PC-3 (cell line): ENCODE measurements around the gene FTO. TPM values are rescaled to one million over a fixed set of nuclear protein-coding genes. Genes with fewer than 3 reads are reported as not detected.

ENCODE experiments used
- ATAC-seq: fragments of 200-7000 bp; cut with Tn5 transposase; 2 replicates; pipeline ENCODE4 v1.9.1; 2020; ENCODE audit warnings: mild to moderate bottlenecking, moderate library complexity
- BruUV-seq: library from RNA; stranded (reverse); fragments of 400-500 nt; replicated peaks from 2 replicates; lab custom pipeline; 2021; lab: Mats Ljungman, UMichigan
- CTCF ChIA-PET: fragments of 300-600 bp; sonication (Branson Sonifier 250); formaldehyde crosslinking; loops from one replicate; lab custom pipeline; 2022; ENCODE audit warnings: antibody characterized with exemption; lab: Charles Lee
- POLR2A ChIA-PET: fragments of 300-600 bp; sonication (Branson Sonifier 250); formaldehyde crosslinking; loops from one replicate; lab custom pipeline; 2022; ENCODE audit warnings: antibody characterized with exemption; ENCODE audit not compliant: unreplicated experiment; lab: Charles Lee
- DNase-seq: peaks from one replicate; pipeline ENCODE4 v3.0.0-alpha.2; 2015
- H2AFZ ChIP-seq: fragments of 300-600 bp; sonication (generic); 2 replicates; pipeline ENCODE4 v1.6.0; 2016; ENCODE audit warnings: antibody characterized with exemption, low read length
- H3F3A ChIP-seq: fragments of 300-600 bp; sonication (generic); one replicate; pipeline ENCODE4 v1.6.0; 2017; ENCODE audit warnings: antibody characterized with exemption, low read length, control low read depth, mild to moderate bottlenecking; ENCODE audit not compliant: unreplicated experiment
- H3K27ac ChIP-seq: fragments of 300-600 bp; sonication (generic); 2 replicates; pipeline ENCODE4 v1.5.1; 2016; ENCODE audit warnings: mild to moderate bottlenecking, low read length
- H3K27me3 ChIP-seq: fragments of 300-600 bp; sonication (generic); 2 replicates; pipeline ENCODE4 v1.6.1; 2016; ENCODE audit warnings: low read length, mixed read lengths
- H3K36me3 ChIP-seq: fragments of 300-600 bp; sonication (generic); 2 replicates; pipeline ENCODE4 v1.6.1; 2016; ENCODE audit warnings: low read depth, mixed run types, low read length, mixed read lengths
- H3K4me1 ChIP-seq: fragments of 300-600 bp; sonication (generic); 2 replicates; pipeline ENCODE4 v1.5.1; 2016; ENCODE audit warnings: low read length; ENCODE audit not compliant: insufficient read depth
- H3K4me2 ChIP-seq: fragments of 300-600 bp; sonication (generic); 2 replicates; pipeline ENCODE4 v1.6.0; 2016; ENCODE audit warnings: low read length
- H3K4me3 ChIP-seq: fragments of 300-600 bp; sonication (generic); 2 replicates; pipeline ENCODE4 v1.5.1; 2016; ENCODE audit warnings: mild to moderate bottlenecking, low read length, mixed read lengths
- H3K79me2 ChIP-seq: fragments of 300-600 bp; sonication (generic); 2 replicates; pipeline ENCODE4 v1.6.1; 2017; ENCODE audit warnings: low read length, mixed read lengths
- H3K9ac ChIP-seq: fragments of 300-600 bp; sonication (generic); 2 replicates; pipeline ENCODE4 v1.6.0; 2016; ENCODE audit warnings: mild to moderate bottlenecking, low read length
- H3K9me2 ChIP-seq: fragments of 300-600 bp; sonication (generic); replicated peaks from 2 replicates; pipeline ENCODE4 v1.6.1; 2016; ENCODE audit warnings: mixed run types, low read length, mixed read lengths
- H3K9me3 ChIP-seq: fragments of 300-600 bp; sonication (generic); 2 replicates; pipeline ENCODE4 v1.6.1; 2016; ENCODE audit warnings: low read length, mixed read lengths
- H4K20me1 ChIP-seq: fragments of 300-600 bp; sonication (generic); 2 replicates; pipeline ENCODE4 v1.6.1; 2016; ENCODE audit warnings: low read length, mixed read lengths
- CTCF ChIP-seq: fragments of 300-600 bp; sonication (generic); conservative IDR thresholded peaks from 2 replicates; pipeline ENCODE4 v1.5.1; 2017; ENCODE audit warnings: antibody characterized with exemption, low read depth, mild to moderate bottlenecking, low read length
- EZH2 ChIP-seq: fragments of 300-600 bp; sonication (generic); IDR thresholded peaks from one replicate; pipeline ENCODE4 v1.6.1; 2017; ENCODE audit warnings: antibody characterized with exemption, mild to moderate bottlenecking, low read length; ENCODE audit not compliant: unreplicated experiment
- EZH2phosphoT487 ChIP-seq: fragments of 300-600 bp; sonication (generic); IDR thresholded peaks from 2 replicates; pipeline ENCODE4 v1.6.1; 2018; ENCODE audit warnings: mild to moderate bottlenecking, antibody characterized with exemption, low read length, borderline replicate concordance
- intact Hi-C: fragments of 100-400 bp; cut with micrococcal nuclease; formaldehyde crosslinking; loops from 2 replicates; pipeline ENCODE4 v1.9.0; 2023
- total RNA-seq: library from RNA; depleted of rRNA; stranded (reverse); fragments of >200 nt; gene quantifications from 2 replicates; pipeline ENCODE4 v1.2.3, GENCODE V29; 2014

Gene FTO
- total RNA-seq, 1 experiment from 2014 or later: 27.0 TPM

- Histone ChIP-seq H3K4me1 (peaks cover 54% of the 10 kb centered on the region), H3K79me2 (peaks cover 74% of the 10 kb centered on the region), H3K36me3 (no peaks in the 10 kb centered on the region), H3K9me3 (no peaks in the 10 kb centered on the region), H3K4me2 (peak overlapping the region; percentile 79), H2AFZ (no peak overlapping the region), H3K4me3 (peak overlapping the region; percentile 55; the same call in 1 of the 2 replicates), H3F3A (no peaks in the 10 kb centered on the region), H3K9ac (peak overlapping the region; percentile 34), H3K27ac (peak overlapping the region; percentile 87), H3K9me2 (no peaks in the 10 kb centered on the region), H4K20me1 (no peaks in the 10 kb centered on the region), H3K27me3 (no peaks in the 10 kb centered on the region)
- no peak for DNase-seq
- no TSS peak for BruUV-seq
- CTCF ChIA-PET: interaction anchor here (0.6 to 1.1 kb wide), 2 partner anchors 115 to 226 kb away, joined by 3 to 5 read pairs; no protein-coding TSS in a partner anchor
- POLR2A ChIA-PET: interaction anchor here (0.6 kb wide), 1 partner anchor 68 kb away, joined by 3 read pairs; no protein-coding TSS in a partner anchor
- TF ChIP-seq EZH2 (no peak), CTCF (no peak), EZH2phosphoT487 (no peak)
- intact Hi-C loops: loop anchor here (10.0 kb wide), 2 partner anchors 310 to 1690 kb away; no protein-coding TSS in a partner anchor
- ATAC-seq: no peak
Measured at GRCh38 chr16:53775106-53775820, 71.3 kb downstream of the FTO start.

- Histone ChIP-seq H2AFZ (0 out of 2 replicates have a peak overlapping the region, but pooled peaks have one; percentile 46), H3K27me3 (no peaks in the 10 kb centered on the region), H3K9me3 (no peaks in the 10 kb centered on the region), H3K36me3 (no peaks in the 10 kb centered on the region), H3K79me2 (peaks cover 77% of the 10 kb centered on the region), H3F3A (no peaks in the 10 kb centered on the region), H3K4me3 (peak overlapping the region; percentile 55), H3K4me1 (peaks cover 54% of the 10 kb centered on the region), H3K27ac (peak overlapping the region; percentile 87), H4K20me1 (no peaks in the 10 kb centered on the region), H3K4me2 (peak overlapping the region; percentile 79), H3K9me2 (no peaks in the 10 kb centered on the region), H3K9ac (peak overlapping the region; percentile 34)
- ChIA-PET CTCF (interaction anchor here (0.6 to 1.1 kb wide), 2 partner anchors 114 to 226 kb away, joined by 3 to 5 read pairs; no protein-coding TSS in a partner anchor), POLR2A (interaction anchor here (0.6 to 0.7 kb wide), 3 partner anchors 9 to 304 kb away, joined by 3 read pairs; no protein-coding TSS in a partner anchor)
- ATAC-seq: peak; percentile 79
- peak; percentile 89 for DNase-seq
- no TSS peak for BruUV-seq
- intact Hi-C loops: loop anchor here (10.0 kb wide), 2 partner anchors 309 to 1689 kb away; no protein-coding TSS in a partner anchor
- no peak for TF ChIP-seq CTCF
- TF ChIP-seq EZH2: no peak
- no peak for TF ChIP-seq EZH2phosphoT487
Measured at GRCh38 chr16:53775821-53776431, 72.0 kb downstream of the FTO start.
